ENCODE results near the gene VPS72. TPM values are rescaled to one million over a fixed set of nuclear protein-coding genes. Genes with fewer than 3 reads are reported as not detected.

VPS72 gene
- total and polyA plus RNA-seq, 10 of the 15 experiments (the other 5 are each of a cell fraction or from before 2014, with no cell fraction given): 6.7 to 77.8 (median 58.1) TPM

DNA sequence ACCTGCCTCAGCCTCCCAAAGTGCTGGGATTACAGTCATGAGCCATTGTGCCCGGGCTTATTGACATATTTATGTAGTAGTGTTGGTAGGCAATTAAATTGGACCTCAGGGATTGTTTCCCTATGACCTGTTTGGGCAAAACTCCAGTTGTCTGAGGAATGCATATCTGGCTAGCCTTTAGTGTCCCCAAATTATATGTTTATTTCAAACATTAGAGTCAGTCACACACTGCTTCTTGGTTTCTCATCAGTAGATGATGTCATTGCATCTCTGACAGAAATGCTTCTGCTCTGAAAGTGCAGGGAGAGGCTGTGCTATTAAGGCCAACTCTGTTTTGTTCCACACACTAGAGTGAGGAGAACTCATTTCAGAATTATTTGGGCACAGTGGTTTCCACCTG lies 20.8 kb upstream of the VPS72 start:
- H3K36me3 ChIP-seq (ENCODE audit: control insufficient read depth in 2 of 2, insufficient read depth in 2 of 2, low read length in 1 of 2): peaks cover 1 to 9% of the 10 kb centered on the region in 2 experiments
- FAIRE-seq (no peak), DNase-seq (ENCODE audit: low read depth, low spot score) (no peak), ATAC-seq (no peak)
- no peaks in the 10 kb centered on the region for H3K4me1 ChIP-seq (ENCODE audit: control insufficient read depth, insufficient read depth, low read length)
- ChIA-PET POLR2A (interaction anchor here (1.0 kb wide), 1 partner anchor 14 kb away, joined by 3 read pairs; no protein-coding TSS in a partner anchor), CTCF (interaction anchor here (1.7 kb wide), 1 partner anchor 54 kb away, joined by 5 read pairs; the partner anchor contains the start of gene TNFAIP8L2), RAD21 (ENCODE audit: unreplicated experiment) (no interaction called here), SMC1A (ENCODE audit: uncharacterized antibody, unreplicated experiment) (interaction anchor here (2.0 kb wide), 1 partner anchor 111 kb away, joined by 6 read pairs; no protein-coding TSS in a partner anchor)
- no peak overlapping the region for H3K4me3 ChIP-seq
- no peak overlapping the region for H3K27ac ChIP-seq (ENCODE audit: control insufficient read depth, insufficient read depth)
- WGBS (ENCODE audit: insufficient coverage, insufficient replicate concordance, low lambda C conversion rate, missing lambda C conversion rate): 100% methylated on average over 1 of the region's 1 CpG
- no peaks in the 10 kb centered on the region; the same call in 1 of the 2 replicates for H4K20me1 ChIP-seq (ENCODE audit: control insufficient read depth, insufficient read depth)
- no peak overlapping the region for H3K9ac ChIP-seq (ENCODE audit: control insufficient read depth, insufficient read depth, low read length)
- H3K27me3 ChIP-seq (replicated peaks in 1 of 2; ENCODE audit: control insufficient read depth in 2 of 2, insufficient read depth in 2 of 2, low read length in 1 of 2): no peaks in the 10 kb centered on the region
- in situ Hi-C loops (cut with MboI): no loop called here
- intact Hi-C loops (cut with micrococcal nuclease; ENCODE audit: unreplicated experiment): no loop called here
- no peaks in the 10 kb centered on the region for H3K9me3 ChIP-seq (replicated peaks; ENCODE audit: control insufficient read depth, insufficient read depth, low read length)
- no peak overlapping the region for H3K4me2 ChIP-seq (ENCODE audit: control insufficient read depth, insufficient read depth)
- H2AFZ ChIP-seq (ENCODE audit: control insufficient read depth, low read depth, low read length): no peak overlapping the region
- peaks cover 38% of the 10 kb centered on the region for H3K79me2 ChIP-seq (ENCODE audit: control insufficient read depth, insufficient read depth, low read length)
- BruUV-seq (replicated peaks): no TSS peak
- TF ChIP-seq, protein P1, sequence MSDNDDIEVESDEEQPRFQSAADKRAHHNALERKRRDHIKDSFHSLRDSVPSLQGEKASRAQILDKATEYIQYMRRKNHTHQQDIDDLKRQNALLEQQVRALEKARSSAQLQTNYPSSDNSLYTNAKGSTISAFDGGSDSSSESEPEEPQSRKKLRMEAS (IDR thresholded peaks at IDR 0.05; ENCODE audit: low read depth, low read length): no peak
- TF ChIP-seq IRF5 (IDR thresholded peaks at IDR 0.05; ENCODE audit: borderline replicate concordance) (no peak), FOXK2 (IDR thresholded peaks at IDR 0.05) (no peak), TCF12 (IDR thresholded peaks at IDR 0.05; ENCODE audit: low read depth, low read length) (no peak), NFYA (IDR thresholded peaks at IDR 0.05; ENCODE audit: borderline replicate concordance, low read depth, low read length) (no peak), MEF2B (IDR thresholded peaks at IDR 0.05; ENCODE audit: partially characterized antibody, poor library complexity, severe bottlenecking) (no peak), CBFB (IDR thresholded peaks at IDR 0.05; ENCODE audit: low read depth) (no peak), ZNF384 (IDR thresholded peaks at IDR 0.05; ENCODE audit: borderline replicate concordance, low read depth, low read length) (no peak), STAT1 (conservative IDR thresholded peaks at IDR 0.05) (no peak), CBX3 (IDR thresholded peaks at IDR 0.05; ENCODE audit: borderline replicate concordance, low read depth) (no peak), USF1 (IDR thresholded peaks at IDR 0.05; ENCODE audit: borderline replicate concordance, extremely low read length, insufficient read depth, low read depth, low read length) (no peak), BHLHE40 (IDR thresholded peaks at IDR 0.05; ENCODE audit: borderline replicate concordance in 1 of 2, low read depth in 2 of 2, low read length in 1 of 2) (no peak), PAX8 (IDR thresholded peaks at IDR 0.05) (no peak)
- TF ChIP-seq, protein P2, sequence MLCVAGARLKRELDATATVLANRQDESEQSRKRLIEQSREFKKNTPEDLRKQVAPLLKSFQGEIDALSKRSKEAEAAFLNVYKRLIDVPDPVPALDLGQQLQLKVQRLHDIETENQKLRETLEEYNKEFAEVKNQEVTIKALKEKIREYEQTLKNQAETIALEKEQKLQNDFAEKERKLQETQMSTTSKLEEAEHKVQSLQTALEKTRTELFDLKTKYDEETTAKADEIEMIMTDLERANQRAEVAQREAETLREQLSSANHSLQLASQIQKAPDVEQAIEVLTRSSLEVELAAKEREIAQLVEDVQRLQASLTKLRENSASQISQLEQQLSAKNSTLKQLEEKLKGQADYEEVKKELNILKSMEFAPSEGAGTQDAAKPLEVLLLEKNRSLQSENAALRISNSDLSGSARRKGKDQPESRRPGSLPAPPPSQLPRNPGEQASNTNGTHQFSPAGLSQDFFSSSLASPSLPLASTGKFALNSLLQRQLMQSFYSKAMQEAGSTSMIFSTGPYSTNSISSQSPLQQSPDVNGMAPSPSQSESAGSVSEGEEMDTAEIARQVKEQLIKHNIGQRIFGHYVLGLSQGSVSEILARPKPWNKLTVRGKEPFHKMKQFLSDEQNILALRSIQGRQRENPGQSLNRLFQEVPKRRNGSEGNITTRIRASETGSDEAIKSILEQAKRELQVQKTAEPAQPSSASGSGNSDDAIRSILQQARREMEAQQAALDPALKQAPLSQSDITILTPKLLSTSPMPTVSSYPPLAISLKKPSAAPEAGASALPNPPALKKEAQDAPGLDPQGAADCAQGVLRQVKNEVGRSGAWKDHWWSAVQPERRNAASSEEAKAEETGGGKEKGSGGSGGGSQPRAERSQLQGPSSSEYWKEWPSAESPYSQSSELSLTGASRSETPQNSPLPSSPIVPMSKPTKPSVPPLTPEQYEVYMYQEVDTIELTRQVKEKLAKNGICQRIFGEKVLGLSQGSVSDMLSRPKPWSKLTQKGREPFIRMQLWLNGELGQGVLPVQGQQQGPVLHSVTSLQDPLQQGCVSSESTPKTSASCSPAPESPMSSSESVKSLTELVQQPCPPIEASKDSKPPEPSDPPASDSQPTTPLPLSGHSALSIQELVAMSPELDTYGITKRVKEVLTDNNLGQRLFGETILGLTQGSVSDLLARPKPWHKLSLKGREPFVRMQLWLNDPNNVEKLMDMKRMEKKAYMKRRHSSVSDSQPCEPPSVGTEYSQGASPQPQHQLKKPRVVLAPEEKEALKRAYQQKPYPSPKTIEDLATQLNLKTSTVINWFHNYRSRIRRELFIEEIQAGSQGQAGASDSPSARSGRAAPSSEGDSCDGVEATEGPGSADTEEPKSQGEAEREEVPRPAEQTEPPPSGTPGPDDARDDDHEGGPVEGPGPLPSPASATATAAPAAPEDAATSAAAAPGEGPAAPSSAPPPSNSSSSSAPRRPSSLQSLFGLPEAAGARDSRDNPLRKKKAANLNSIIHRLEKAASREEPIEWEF (IDR thresholded peaks at IDR 0.05; ENCODE audit: insufficient replicate concordance, low read depth, low read length): no peak
